Keratinocyte (primary cell): ENCODE results near the gene CDH16.

ENCODE experiments used
- CTCF ChIP-seq, 3 experiments: IDR thresholded peaks in 1 of 3; conservative IDR thresholded peaks in 1 of 3; optimal IDR thresholded peaks in 1 of 3; 2 replicates in 2 of 3; 3 replicates in 1 of 3; pipeline versions ENCODE3 to v1.5.1; 2011; ENCODE audit warnings: low read length in 3 of 3, mild to moderate bottlenecking in 3 of 3, moderate library complexity in 2 of 3, control low read depth in 1 of 3, inconsistent platforms in 1 of 3; ENCODE audit not compliant: insufficient read depth in 2 of 3; ENCODE audit errors: extremely low read depth in 1 of 3
- EZH2 ChIP-seq: IDR thresholded peaks from one replicate; pipeline ENCODE4 v1.6.1; 2012; ENCODE audit warnings: inconsistent platforms, mild to moderate bottlenecking, low read length, moderate library complexity

- TF ChIP-seq CTCF (optimal IDR thresholded peaks at IDR 0.05 in 1 of 3, IDR thresholded peaks at IDR 0.05 in 1 of 3, conservative IDR thresholded peaks at IDR 0.05 in 1 of 3; ENCODE audit: extremely low read depth in 1 of 3, insufficient read depth in 2 of 3, low read length in 3 of 3) (no peak), EZH2 (no peak)
Measured at GRCh38 chr16:66930189-66930588, 11.5 kb upstream of the CDH16 start.
